HuH-7 (cell line): ENCODE data around the gene RNASE8.

Source experiments
- DNase-seq: peaks from one replicate; pipeline ENCODE4 v3.0.0; 2011; ENCODE audit warnings: low spot score

The RNASE8 gene

DNA sequence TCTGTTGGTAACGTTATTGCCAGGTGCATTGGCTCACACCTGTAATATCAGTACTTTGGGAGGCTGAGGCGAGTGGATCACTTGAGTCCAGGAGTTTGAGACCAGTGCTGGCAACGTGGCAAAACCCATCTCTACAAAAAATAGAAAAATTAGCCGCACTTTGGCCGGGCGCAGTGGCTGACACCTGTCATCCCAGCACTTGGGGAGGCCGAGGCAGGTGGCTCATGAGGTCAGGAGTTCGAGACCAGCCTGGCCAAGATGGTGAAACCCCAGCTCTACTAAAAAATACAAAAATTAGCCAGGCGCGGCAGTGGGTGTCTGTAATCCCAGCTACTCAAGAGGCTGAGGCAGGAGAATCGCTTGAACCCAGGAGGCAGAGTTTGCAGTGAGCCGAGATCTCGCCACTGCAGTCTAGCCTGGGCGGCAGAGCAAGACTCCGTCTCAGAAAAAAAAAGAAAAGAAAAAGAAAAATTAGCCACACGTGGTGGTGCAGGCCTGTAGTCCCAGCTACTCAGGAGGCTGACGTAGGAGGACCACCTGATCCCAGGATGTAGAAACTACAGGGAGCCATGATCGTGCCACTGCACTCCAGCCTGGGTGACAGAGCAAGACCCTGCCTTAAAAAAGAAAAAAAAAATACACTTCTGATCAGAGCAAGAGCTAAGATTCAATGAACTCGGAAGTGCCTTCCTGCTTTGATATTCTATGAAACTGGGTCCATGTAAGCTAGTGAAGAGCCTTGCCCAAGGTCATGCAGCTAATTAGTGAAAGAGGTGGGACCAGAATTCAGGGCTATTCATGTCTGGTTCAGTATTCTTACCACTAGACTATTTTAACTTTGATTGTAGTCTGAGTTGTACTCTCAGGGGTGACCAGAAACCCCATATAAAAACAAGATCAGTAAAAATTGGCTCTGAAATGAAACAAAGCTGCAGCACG lies 4.2 kb upstream of the RNASE8 start:
- DNase-seq = no peak

DNA sequence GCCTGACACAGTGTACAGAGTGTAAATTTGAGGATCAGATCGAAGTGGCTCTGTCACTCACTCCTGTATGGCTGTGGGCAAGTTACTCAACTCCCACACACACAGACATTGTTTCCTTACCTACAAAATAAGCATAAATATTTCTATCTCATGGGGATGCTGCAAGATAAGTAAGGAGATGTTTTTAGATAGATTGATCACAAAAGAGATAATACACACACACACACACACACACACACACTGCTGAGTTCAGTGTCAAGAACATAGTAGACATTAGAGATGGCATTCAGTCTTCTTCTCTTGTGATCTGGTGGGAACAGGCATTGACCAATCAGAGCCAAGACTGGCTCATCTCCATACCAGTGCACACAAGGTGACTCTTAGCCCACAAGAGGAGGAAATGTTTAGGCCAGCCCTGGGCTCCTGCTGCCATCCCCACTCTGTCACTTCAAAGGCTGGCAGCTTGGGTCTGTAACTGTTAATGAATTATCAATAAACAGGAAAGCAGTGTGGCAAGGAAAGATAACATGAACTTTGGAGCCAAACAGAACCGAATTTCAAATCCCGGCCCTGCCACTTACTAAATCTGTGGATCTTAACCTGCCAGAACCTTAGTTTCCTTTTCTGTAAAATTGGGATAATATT lies 3.4 kb upstream of the RNASE8 start:
- DNase-seq = no peak

DNA sequence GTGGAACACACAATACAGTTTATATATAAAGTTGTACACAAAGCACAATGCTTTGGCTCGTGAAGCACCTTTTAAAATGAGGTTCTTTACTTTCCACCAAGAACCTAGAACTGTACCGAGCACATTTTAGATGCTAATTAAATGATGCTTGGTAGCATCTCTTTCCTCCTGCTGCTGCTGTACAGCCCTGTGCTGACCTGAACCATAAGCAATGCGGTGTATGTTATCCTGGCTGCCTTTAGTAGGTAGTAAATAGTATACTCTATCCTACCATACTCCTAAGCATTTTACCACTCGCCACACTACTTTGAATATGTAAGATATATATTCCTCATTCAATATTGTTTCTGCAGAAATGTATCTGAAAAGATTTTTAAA lies 2.9 kb upstream of the RNASE8 start:
- no peak for DNase-seq

DNA sequence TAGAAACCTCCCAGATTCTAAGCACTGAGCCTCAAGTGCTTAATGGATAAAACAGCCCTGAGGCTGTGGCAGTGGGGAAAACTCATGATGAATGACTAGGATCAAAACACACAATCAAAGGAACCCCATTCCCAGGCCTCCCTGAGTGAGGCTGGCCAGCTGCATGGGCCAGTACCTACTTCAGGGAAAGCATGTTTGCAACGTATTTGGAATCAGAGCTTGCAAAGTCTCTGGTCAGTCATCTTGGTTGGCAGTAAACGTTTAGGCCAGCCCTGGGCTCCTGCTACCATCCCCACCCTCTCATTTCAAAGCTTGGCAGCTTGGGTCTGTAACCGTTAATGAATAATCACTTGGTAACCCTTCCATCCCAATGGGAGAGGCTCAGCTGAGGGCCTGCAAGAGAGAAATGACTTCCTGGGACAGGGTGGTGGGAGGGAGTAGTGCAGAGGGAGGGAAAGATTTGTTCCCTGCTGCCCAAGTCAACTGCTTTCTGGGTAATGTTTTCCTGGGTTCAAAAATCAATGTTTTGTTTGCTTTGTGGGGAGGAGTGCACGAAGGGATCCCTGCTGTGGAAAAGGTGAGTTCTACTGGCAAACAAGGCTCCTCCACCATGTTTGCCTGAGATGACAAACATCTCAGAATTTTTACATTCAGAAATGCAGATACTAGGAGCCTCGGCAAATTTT lies 2.0 kb upstream of the RNASE8 start:
- DNase-seq = peak; percentile 41

DNA sequence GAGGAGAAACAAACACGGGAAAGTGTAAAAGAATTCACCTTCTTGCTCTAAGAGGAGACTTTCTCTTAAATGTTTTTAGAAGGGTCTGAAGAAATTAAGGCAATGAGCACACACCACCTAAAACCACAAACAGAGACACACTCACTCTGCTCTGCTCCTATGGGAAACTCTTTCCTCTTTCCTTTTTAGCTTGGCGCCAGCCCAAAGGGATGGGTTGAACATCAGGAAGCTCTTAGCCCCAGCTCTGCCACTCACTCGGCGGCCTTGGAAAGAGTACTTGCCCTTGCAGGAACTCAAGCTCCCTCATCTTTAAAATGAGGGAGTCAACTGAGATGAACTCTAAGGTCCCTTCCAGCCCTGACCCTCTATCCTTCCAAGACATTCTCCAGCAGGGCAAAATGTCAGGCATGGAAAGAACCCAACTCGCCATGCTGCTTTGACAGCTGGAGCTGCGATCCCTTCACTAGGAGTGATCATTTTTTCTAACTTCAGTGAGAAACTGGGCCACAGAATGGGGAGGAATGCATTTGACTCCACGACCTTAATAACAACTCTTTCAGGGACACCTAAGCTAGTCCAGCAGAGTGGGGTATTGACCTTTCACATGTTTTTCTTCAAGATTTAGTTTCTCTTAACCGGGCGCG lies 980 bp upstream of the RNASE8 start:
- DNase-seq = no peak

DNA sequence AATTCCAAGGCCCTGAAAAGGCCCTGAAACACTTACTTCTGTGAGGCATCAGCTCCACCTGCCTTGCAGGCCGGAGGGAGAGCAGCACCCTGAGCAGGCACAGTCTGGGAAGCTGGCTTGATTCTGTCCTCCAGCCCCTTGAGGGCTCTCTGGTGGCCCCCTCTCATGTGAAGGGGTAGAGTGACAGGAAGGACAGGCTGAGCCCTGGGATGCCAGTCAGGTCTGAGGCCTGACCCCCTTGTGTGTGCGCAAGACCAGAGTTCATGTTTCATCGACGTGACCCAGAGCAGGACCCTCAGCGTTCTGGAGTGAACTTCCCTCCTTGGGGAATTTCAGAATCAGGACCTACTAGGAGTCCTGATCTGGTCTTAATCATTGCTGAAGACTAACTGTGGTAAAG lies 1.3 kb downstream of the RNASE8 start:
- DNase-seq = no peak

DNA sequence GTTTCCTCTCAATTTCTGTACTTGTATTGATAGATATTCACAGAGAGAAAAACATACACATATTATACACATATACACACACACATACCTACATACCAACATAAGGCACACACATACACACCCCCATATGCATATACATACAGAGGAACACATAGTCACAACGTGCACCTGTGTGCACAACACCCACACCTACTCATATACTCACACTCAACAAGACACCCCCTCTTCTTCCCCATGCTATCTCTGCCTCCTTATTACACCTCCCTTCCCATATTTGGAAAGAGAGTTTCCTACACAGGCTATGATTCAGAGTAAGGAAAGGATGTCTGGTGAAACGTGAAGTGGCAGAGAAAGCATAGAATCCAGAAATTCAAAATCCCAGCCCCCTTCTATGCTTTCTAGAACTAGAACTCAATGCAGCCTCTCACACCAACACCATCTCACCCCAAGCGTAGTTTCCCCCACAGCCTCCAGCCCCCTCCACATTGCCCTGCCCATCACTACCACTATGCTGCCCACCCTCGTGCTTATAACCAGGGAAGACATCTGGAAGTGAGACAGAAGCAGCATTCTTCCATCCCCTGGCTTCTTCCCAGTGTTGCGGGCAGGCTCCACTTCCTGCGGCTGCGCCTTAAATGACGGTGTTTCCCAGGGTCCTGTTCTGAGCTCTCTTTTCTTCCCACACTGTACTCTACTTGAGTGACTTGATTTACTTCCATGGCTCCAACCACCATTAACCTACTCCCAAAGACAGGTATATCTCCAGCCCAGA lies 2.4 kb downstream of the RNASE8 start:
- no peak for DNase-seq

DNA sequence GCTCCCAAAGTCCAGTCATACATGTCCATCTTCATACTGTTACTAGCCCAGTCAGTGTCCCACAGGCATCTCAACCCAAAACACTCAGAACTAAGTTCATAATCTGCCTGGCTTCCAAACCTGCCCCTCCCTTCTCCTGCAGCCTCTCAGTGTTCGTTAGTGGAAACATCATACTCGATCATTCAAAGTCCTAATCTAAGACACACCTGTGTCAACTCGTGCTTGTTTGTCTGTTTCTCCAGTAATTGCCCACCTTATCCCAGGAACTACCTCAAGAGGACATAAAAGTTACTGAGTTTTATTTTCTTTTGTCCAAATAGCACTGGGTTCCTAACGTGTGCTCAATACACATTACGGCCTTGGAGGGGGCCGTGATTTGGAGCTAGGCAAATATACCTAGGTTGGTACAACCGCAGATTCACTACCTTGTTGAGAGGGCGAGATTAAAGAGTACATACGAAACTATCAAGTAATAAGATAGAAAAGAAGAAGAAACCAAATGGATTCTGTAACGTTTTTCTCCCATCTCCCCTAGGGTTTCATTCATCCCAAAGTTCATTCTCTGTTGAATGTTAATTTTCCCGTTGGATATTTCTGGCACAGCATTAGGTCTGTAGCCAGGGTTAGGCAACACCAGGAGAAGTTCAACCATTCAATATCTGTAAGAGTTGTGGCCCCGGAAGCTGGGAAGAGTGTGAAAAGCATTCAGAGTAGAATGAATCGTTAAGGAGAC lies 3.2 kb downstream of the RNASE8 start:
- DNase-seq = no peak

DNA sequence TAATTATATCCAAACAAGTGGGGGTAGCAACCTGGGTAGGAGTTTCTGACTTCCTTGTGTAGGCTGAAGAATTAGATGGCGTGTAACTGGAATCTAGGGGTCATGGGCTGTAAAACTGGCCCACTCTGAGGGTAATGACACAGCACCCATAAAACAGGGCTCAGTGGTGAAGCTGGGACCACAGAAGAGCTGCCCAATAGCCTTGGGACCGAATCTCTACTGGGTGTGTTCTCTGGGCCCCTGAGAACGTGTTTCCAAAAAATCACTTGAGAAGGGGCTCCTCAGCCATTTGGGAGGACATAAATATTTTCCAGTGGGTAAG lies 3.7 kb downstream of the RNASE8 start:
- DNase-seq = no peak

DNA sequence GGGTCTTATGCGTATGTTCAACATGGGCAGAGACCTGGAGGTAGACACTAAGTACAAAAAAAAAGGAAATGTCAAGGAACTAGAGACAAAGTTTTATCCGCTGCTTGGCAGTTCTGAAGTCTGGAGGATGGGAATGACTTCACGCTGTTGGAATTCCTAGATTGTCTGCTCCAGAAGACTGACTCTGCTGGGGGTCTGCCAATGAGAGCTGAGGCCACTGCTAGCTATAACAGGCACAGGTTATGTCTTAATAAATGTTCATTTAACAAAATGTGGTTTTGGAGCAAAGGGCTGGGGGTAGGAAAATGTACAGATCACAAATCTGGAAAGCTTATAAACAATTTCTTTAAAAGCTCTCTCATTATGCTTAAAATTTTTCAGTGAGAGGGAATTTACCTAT lies 5.9 kb downstream of the RNASE8 start:
- no peak for DNase-seq

DNA sequence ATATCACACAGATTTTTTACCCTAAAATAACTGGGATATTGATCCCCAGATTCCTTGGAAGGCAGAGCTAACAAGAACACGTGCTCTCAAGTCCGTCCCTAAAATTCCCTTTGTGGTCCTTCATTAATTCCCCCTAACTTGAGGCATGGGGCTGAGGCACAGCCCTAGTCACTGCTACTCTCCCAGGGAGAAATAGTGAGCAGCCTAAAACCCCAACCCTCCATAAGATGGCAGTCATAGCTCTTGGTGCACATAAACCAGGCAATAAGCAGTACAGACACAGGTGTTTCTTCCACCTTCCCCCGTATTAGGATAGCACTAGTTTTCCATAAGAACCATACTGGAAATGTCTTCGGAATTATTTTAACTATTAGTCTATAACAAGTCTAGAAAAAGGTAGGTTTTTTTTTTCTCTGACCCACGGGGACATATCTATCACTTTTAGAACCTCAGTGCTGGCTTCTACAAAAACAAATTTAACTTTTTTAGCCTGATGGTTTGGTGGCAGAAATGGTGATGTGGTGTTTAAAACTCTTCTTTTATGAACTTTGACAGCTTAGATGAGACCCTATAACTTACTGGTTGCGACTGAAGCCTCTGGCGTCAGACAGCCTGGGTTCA lies 9.4 kb downstream of the RNASE8 start:
- DNase-seq = peak; percentile 57

DNA sequence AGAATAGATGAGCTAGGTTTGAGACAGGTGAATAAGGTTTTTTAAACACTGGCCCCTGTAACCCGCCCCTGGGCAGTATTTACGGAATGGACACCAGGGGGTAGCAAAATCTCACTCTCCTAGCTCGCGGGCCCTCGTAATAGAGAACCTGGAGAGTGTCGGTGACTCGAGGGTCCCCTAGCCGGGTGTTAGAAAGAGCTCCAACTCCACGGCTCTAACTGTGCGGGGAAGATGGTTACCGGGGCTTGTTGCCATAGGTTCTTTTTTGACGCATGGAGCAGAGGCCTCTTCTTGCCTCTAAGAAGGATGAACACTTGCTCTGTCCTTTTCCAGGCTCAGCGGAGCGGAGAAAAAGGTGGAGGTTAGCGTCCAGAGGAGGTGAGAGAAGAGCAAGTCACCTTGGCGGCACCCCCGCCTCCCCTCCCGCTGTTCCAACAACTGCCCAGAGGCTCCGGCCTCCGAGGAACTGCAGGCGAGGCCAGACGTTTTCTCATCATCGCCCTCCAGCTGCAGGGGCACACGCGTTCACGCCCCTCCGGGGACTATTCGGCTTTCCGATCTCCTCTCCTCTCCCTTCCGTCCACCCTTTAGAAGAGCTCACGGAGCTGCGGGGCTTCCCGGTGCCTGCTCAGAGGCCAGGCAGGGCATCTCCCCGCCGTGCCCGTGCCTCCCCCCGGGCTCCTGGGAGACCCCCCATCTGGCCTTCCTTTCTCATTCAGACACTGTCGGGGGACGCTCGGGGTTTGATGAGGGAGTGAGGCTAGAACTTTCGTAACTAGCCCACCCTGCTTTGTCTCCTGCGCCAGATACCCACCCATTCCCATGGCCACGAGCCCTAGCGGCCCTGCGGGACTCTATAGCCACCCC lies 11.1 kb downstream of the RNASE8 start:
- peak; percentile 78 for DNase-seq

DNA sequence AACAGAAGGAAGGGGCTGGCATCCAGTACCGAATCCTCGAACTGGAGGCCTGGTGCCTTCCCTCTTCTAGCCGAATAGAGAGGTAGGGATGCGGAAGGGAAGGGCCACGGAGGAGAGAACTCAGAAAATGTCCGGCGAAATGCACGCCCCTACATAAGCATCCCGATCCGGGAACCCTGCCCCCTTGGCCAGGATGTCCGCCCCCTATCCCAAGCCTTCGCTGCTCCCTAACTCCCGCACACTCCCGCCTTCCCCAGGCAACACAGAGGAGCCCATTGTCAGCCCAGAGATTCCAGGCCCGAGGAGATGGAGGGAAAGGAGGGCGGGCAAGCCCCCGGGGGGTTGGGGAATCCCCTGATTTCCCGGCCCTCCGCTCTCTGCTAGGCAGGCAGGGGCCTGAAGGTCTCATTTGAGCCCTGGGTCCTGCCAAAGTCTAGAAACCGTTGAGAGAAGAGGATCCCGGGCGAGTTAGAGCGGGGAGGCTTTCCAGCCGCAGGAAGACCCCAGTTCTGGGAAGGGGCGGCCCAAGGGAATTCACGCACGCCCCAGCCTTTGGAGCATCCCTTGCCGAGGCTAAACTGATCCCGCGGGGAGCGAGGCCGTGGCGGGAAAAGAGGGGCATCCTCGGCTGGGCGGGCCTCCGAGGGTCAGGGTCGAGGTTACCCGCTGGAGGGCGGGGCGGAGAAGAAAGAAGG lies 11.9 kb downstream of the RNASE8 start:
- peak; percentile 56 for DNase-seq

DNA sequence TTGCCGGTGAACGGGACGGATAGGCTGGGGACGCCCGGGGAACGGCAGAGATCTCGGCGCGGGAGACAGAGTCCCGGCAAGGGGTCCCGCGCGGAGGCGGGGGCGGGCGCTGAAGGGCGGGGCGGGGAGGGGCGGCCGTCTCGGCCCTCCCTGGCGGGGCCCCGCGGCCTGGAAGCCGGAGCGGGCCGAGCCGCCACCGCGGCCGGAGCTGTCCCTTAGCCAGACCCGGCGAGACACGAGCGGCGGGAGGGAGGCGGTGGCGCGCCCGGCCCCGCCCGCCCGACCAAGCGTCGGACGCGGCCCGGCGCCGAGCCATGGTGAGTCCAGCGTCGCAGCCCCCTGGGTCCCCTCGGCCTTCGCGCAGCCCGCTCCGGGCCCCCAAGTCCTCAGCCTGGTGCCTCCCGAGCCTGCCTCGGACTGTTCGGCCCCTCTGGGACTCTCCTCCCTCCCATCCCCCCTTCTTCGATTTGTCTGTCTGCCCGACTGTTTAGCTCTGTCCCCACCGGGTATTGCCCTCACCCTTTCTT lies 12.5 kb downstream of the RNASE8 start, which contains the start of gene ARHGEF40:
TSS of gene ARHGEF40 (plus strand) at position 222 of the 527 bp plus-strand sequence. CDS start at position 315, 93 bp downstream.
- DNase-seq = peak; percentile 59

DNA sequence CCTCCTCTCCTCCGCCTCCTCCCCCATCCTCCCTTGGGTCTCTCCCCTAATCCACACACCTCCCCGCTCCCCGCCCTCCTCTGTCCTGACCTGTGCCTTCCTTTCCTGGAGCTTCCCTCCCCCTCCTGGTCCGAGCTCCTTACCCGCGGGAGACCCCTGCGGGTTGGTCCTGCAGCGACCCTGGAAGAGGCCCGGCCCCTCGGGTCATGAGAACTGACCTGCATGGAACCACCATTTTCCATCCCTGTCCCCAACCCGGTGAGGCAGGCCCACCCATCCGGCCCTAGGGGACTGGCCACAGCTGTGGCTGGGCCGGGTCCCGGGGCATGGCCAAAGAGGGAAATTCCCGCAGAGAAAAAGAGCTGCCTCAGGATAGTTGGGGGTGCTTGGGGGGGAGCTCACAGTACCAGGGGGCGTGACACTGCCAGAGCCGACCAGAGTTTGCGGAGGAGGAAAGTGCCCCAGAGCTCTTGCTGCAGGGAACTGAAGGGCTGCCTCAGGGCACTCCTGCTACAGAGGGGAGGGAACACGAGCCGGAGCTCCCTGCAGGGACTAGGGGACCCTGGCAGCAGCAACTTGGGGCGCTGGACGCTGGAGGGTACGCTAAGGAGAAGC lies 13.1 kb downstream of the RNASE8 start:
- peak; percentile 66 for DNase-seq

DNA sequence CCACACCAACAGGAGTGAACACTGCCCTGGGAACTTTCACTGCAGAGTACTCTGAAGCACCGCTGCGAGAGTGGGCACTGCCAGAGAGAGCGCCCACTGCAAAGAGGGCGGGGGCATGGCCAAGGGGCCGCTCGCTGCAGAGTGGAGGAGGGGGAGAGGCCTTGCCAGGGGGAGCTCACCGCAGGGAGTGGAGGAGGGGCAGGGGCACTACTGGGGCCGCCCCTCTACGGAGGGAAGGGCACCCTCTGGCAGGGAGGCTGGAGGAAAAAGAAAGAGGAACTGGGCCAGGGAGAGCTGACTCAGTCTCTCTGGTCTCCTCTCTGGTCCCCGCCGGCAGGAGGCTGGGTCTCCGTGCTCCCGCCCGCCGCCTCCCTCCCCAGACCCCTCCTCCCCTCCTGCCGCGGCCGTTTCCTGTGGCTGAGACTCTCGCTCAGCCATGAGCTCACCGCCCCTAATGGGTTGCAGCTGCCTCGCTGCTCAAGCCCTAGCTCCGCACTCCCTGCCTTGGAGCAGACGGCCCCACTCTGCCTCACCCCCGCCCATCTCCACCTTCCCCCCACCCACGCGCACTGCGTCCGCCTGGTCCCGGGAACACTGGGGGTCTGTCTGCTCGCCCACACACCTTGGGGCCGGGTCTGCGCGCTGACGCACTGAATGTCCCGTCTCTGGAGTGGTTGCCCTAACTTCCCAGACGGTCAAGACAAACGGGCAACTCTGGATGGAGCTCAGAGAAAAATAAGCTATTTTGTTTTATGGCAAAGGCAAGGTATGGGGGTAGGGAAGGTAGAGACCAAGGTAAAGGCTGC lies 13.8 kb downstream of the RNASE8 start:
- DNase-seq = peak; percentile 77

DNA sequence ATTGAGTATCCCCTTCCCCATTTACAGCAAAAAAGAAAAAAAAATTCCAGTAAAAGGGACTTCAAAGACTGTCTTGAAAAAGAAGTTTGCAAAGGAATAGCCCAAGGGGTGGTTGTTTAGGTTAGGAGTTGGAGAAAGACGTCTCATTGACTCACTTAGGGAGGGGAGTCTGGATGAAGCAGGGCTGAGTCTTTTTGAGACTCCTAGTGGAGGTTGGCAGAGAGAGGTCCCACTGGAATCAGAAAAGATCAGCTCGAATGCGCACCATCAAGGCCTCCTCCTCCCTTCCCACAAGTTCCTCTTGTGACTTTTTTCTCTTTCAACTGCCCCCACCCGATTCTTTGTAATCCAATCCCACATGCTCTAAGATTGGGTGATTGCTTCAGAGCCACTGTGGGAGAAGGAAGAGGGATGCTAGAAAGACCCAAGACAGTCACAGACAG lies 14.4 kb downstream of the RNASE8 start:
- peak; percentile 43 for DNase-seq
